ENCODE results near the gene SYT1. TPM values are rescaled to one million over a fixed set of nuclear protein-coding genes. Genes with fewer than 3 reads are reported as not detected.

SYT1 gene
- total RNA-seq, 4 donors from 2014 or later, result 1.1 to 3.7 (median 1.9) TPM

GRCh38 chr12:79309039-79309438, 444.5 kb downstream of the SYT1 start:
- TF ChIP-seq, protein P1, sequence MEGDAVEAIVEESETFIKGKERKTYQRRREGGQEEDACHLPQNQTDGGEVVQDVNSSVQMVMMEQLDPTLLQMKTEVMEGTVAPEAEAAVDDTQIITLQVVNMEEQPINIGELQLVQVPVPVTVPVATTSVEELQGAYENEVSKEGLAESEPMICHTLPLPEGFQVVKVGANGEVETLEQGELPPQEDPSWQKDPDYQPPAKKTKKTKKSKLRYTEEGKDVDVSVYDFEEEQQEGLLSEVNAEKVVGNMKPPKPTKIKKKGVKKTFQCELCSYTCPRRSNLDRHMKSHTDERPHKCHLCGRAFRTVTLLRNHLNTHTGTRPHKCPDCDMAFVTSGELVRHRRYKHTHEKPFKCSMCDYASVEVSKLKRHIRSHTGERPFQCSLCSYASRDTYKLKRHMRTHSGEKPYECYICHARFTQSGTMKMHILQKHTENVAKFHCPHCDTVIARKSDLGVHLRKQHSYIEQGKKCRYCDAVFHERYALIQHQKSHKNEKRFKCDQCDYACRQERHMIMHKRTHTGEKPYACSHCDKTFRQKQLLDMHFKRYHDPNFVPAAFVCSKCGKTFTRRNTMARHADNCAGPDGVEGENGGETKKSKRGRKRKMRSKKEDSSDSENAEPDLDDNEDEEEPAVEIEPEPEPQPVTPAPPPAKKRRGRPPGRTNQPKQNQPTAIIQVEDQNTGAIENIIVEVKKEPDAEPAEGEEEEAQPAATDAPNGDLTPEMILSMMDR (IDR thresholded peaks at IDR 0.05; ENCODE audit: low read depth), result no peak

GRCh38 chr12:79317179-79317847, 452.7 kb downstream of the SYT1 start:
- TF ChIP-seq, protein P1 (IDR thresholded peaks at IDR 0.05; ENCODE audit: low read depth), result no peak

- TF ChIP-seq, protein P1 (IDR thresholded peaks at IDR 0.05; ENCODE audit: low read depth), result no peak
These were observed 458.3 kb downstream of the SYT1 start for GRCh38 chr12:79322905-79323304.

- TF ChIP-seq, protein P1 (IDR thresholded peaks at IDR 0.05; ENCODE audit: low read depth), result no peak
These were observed 460.0 kb downstream of the SYT1 start for GRCh38 chr12:79324571-79324970.

GRCh38 chr12:79326222-79326621, 461.6 kb downstream of the SYT1 start:
- TF ChIP-seq, protein P1 (IDR thresholded peaks at IDR 0.05; ENCODE audit: low read depth), result no peak

- TF ChIP-seq, protein P1 (IDR thresholded peaks at IDR 0.05; ENCODE audit: low read depth), result no peak
These were observed 462.1 kb downstream of the SYT1 start for GRCh38 chr12:79326663-79327062.

DNA sequence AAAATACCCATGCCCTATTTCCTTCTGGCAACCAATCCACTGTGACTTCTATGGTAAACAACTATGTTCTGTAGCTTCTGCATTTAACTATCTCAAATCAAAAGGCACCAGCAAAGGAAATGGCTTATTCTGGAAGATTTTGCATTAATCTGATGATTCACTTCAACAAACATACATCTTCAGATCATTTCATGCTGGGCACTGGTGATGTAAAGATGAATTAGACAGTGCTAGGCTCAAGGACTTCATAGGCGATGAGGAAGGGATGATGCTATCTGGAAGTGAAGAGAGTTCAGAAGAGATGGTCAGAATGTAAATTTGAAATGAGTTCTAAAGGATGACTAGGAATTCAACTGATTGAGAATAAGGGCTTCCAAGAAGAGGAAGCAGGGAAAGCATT, 462.9 kb downstream of the SYT1 start:
- TF ChIP-seq, protein P1 (IDR thresholded peaks at IDR 0.05; ENCODE audit: low read depth), result no peak
